H1 (cell line): Measurements from ENCODE around the gene DBF4. TPM values are rescaled to one million over a fixed set of nuclear protein-coding genes. Genes with fewer than 3 reads are reported as not detected.

Experiments used
- CHD1 ChIP-seq: IDR thresholded peaks from 2 replicates; pipeline ENCODE4 v1.6.1; 2012; ENCODE audit warnings: low read depth, low read length, improper control_type of control experiment
- GABPA ChIP-seq: IDR thresholded peaks from 2 replicates; pipeline ENCODE4 v1.6.1; 2011; ENCODE audit warnings: mild to moderate bottlenecking, low read length, moderate library complexity, borderline replicate concordance; ENCODE audit not compliant: insufficient read depth
- KDM5A ChIP-seq: fragments of 200-600 bp; IDR thresholded peaks from 2 replicates; pipeline ENCODE4 v1.7.1; 2012; ENCODE audit warnings: mild to moderate bottlenecking, low read length, inconsistent platforms, mixed read lengths
- PHF8 ChIP-seq: fragments of 200-600 bp; sonication (generic); conservative IDR thresholded peaks from 2 replicates; pipeline ENCODE4 v1.7.1; 2012; ENCODE audit warnings: low read depth, mild to moderate bottlenecking, inconsistent platforms, low read length, moderate library complexity
- RFX5 ChIP-seq: IDR thresholded peaks from 2 replicates; pipeline ENCODE4 v1.6.1; 2011; ENCODE audit warnings: low read depth, low read length, improper control_type of control experiment, borderline replicate concordance
- SIRT6 ChIP-seq: IDR thresholded peaks from one replicate; pipeline ENCODE4 v1.7.1; 2012; ENCODE audit warnings: low read length, inconsistent platforms
- polyA plus RNA-seq, 7 experiments: library from polyadenylated mRNA; depleted of rRNA in 3 of 7; stranded (reverse) in 5 of 7; unstranded in 2 of 7; fragments of >200 nt in 5 of 7; fragments of 200-250 nt in 2 of 7; gene quantifications; 1 replicate in 5 of 7; 2 replicates in 1 of 7; 4 replicates in 1 of 7; pipeline versions ENCODE4 v1.2.1 to v1.2.3, GENCODE V29; 2011 to 2013; ENCODE audit warnings: missing spikeins in 2 of 7, mixed read lengths in 2 of 7
- total RNA-seq: library from RNA; stranded (reverse); fragmentation: NEBNext Ultra II Directional; extraction: Animal tissue kit (Norgen Biotek cat#: 25700); gene quantifications from 2 replicates; pipeline ENCODE4 v1.2.1, GENCODE V29; 2021

DBF4 gene
- total and polyA plus RNA-seq, 2 of the 8 experiments (the other 6 are each of a cell fraction or from before 2014, with no cell fraction given) = 8.7 to 82.4 TPM

GRCh38 chr7:87933605-87933952 is 57.3 kb downstream of the DBF4 start (continued):
- TF ChIP-seq PHF8 (no peak), KDM5A (no peak), GABPA (no peak), CHD1 (no peak), SIRT6 (no peak), RFX5 (no peak)
